Naive thymus-derived CD4-positive, alpha-beta T cell (primary cell): ENCODE data around the gene RGL3. TPM values are rescaled to one million over a fixed set of nuclear protein-coding genes. Genes with fewer than 3 reads are reported as not detected.

Experiments used
- ATAC-seq: fragments of 150-1000 bp; cut with Tn5 transposase; 2 replicates; pipeline ENCODE4 v1.10.0; 2021; ENCODE audit warnings: mild to moderate bottlenecking, moderate library complexity
- CTCF ChIA-PET: fragments of 350-600 bp; sonication (Branson Sonifier 250); formaldehyde crosslinking; loops from one replicate; lab custom pipeline; 2021; ENCODE audit warnings: antibody characterized with exemption; lab: Charles Lee
- POLR2A ChIA-PET: fragments of 350-600 bp; sonication (Branson Sonifier 250); formaldehyde crosslinking; loops from one replicate; lab custom pipeline; 2021; ENCODE audit warnings: antibody characterized with exemption, inconsistent platforms; lab: Charles Lee
- DNase-seq, 9 donors: peaks; one replicate each; pipeline versions ENCODE4 v3.0.0 to v3.0.0-alpha.2; 2020 to 2022; ENCODE audit warnings: mixed read lengths in 1 of 9
- H3K27ac ChIP-seq: one replicate; pipeline ENCODE4 v1.7.0; 2013; ENCODE audit warnings: mild to moderate bottlenecking, low read depth, low read length, moderate library complexity
- H3K27me3 ChIP-seq, 2 donors: one replicate each; pipeline ENCODE4 v1.7.0; 2013; ENCODE audit warnings: low read length in 2 of 2, mild to moderate bottlenecking in 2 of 2, moderate library complexity in 2 of 2; ENCODE audit not compliant: control insufficient read depth in 2 of 2, insufficient read depth in 2 of 2
- H3K36me3 ChIP-seq, 3 experiments: 1 replicate in 2 of 3; 2 replicates in 1 of 3; pipeline ENCODE4 v1.7.0; 2013; ENCODE audit warnings: low read length in 3 of 3, mild to moderate bottlenecking in 3 of 3, moderate library complexity in 1 of 3; ENCODE audit not compliant: insufficient read depth in 3 of 3, control insufficient read depth in 2 of 3
- H3K4me1 ChIP-seq, 2 donors: one replicate each; pipeline ENCODE4 v1.7.0; 2013; ENCODE audit warnings: low read length in 2 of 2, mild to moderate bottlenecking in 2 of 2, moderate library complexity in 1 of 2; ENCODE audit not compliant: control insufficient read depth in 2 of 2, insufficient read depth in 2 of 2
- H3K4me3 ChIP-seq: 2 replicates; pipeline ENCODE4 v1.7.0; 2013; ENCODE audit warnings: mild to moderate bottlenecking, low read length
- H3K9me3 ChIP-seq, 3 experiments: 1 replicate in 2 of 3; 2 replicates in 1 of 3; pipeline ENCODE4 v1.7.0; 2013; ENCODE audit warnings: low read length in 3 of 3; ENCODE audit not compliant: control insufficient read depth in 2 of 3
- H3K27ac Mint-ChIP-seq, 9 donors: one replicate each; pipeline ENCODE4 v1.8.0; 2020 to 2022; ENCODE audit warnings: mixed read lengths in 9 of 9, mild to moderate bottlenecking in 8 of 9, moderate library complexity in 5 of 9, inconsistent platforms in 2 of 9
- H3K27me3 Mint-ChIP-seq, 5 donors: one replicate each; pipeline ENCODE4 v1.8.0; 2021 to 2022; ENCODE audit warnings: mixed read lengths in 5 of 5, mild to moderate bottlenecking in 1 of 5
- H3K36me3 Mint-ChIP-seq, 5 donors: one replicate each; pipeline ENCODE4 v1.8.0; 2020 to 2022; ENCODE audit warnings: mixed read lengths in 5 of 5, mild to moderate bottlenecking in 3 of 5, inconsistent platforms in 1 of 5
- H3K4me1 Mint-ChIP-seq, 7 donors: one replicate each; pipeline ENCODE4 v1.8.0; 2020 to 2022; ENCODE audit warnings: mixed read lengths in 7 of 7, mild to moderate bottlenecking in 3 of 7, inconsistent platforms in 1 of 7
- H3K4me3 Mint-ChIP-seq, 10 donors: one replicate each; pipeline ENCODE4 v1.8.0; 2020 to 2022; ENCODE audit warnings: mild to moderate bottlenecking in 10 of 10, mixed read lengths in 10 of 10, moderate library complexity in 6 of 10, inconsistent platforms in 2 of 10
- H3K9me3 Mint-ChIP-seq, 11 donors: one replicate each; pipeline ENCODE4 v1.8.0; 2020 to 2022; ENCODE audit warnings: mixed read lengths in 11 of 11, mild to moderate bottlenecking in 4 of 11, inconsistent platforms in 1 of 11, moderate library complexity in 1 of 11
- intact Hi-C, 2 donors: fragments of 100-400 bp; cut with micrococcal nuclease; formaldehyde crosslinking; loops; one replicate each; pipeline ENCODE4 v1.15.1; 2023
- polyA plus RNA-seq, 2 donors: library from polyadenylated mRNA; unstranded; fragments of 300-500 nt; fragmentation: Illumina TruSeq; gene quantifications; one replicate each; pipeline ENCODE4 v1.2.3, GENCODE V29; 2021
- total RNA-seq, 6 experiments: library from RNA in 5 of 6; stranded (reverse) in 5 of 6; gene quantifications; 1 replicate in 5 of 6; 2 replicates in 1 of 6; pipeline ENCODE4 v1.2.3 and lab custom pipeline; 2021 to 2026

The RGL3 gene
- total and polyA plus RNA-seq, 7 experiments from 2014 or later, result not detected

- CTCF ChIA-PET, result no interaction called here
- H3K36me3 ChIP-seq, result peaks cover 0 to 8% (median 0%) of the 10 kb centered on the region in 3 experiments
- H3K27ac ChIP-seq, result no peak overlapping the region
- H3K9me3 ChIP-seq, result no peaks in the 10 kb centered on the region
- Mint-ChIP-seq H3K4me3 (peak overlapping the region in 1 of 10 donors; percentile 38), H3K36me3 (no peaks in the 10 kb centered on the region), H3K27ac (no peak overlapping the region), H3K27me3 (no peaks in the 10 kb centered on the region), H3K9me3 (peaks cover 0 to 2% (median 0%) of the 10 kb centered on the region in 11 donors), H3K4me1 (peaks cover 0 to 3% (median 0%) of the 10 kb centered on the region in 7 donors)
- DNase-seq, result peak in 3 of 9 donors; percentile 9 to 15 (median 12)
- POLR2A ChIA-PET, result no interaction called here
- intact Hi-C loops, result loop anchor here in 1 of 2 donors (5.0 kb wide), 1 partner anchor 134 kb away; no protein-coding TSS in a partner anchor
- H3K4me3 ChIP-seq, result no peak overlapping the region
- H3K27me3 ChIP-seq, result no peaks in the 10 kb centered on the region
- ATAC-seq, result peak; percentile 58
- H3K4me1 ChIP-seq, result no peaks in the 10 kb centered on the region
Measured at GRCh38 chr19:11453468-11454341, 34.6 kb upstream of the RGL3 start.

DNA sequence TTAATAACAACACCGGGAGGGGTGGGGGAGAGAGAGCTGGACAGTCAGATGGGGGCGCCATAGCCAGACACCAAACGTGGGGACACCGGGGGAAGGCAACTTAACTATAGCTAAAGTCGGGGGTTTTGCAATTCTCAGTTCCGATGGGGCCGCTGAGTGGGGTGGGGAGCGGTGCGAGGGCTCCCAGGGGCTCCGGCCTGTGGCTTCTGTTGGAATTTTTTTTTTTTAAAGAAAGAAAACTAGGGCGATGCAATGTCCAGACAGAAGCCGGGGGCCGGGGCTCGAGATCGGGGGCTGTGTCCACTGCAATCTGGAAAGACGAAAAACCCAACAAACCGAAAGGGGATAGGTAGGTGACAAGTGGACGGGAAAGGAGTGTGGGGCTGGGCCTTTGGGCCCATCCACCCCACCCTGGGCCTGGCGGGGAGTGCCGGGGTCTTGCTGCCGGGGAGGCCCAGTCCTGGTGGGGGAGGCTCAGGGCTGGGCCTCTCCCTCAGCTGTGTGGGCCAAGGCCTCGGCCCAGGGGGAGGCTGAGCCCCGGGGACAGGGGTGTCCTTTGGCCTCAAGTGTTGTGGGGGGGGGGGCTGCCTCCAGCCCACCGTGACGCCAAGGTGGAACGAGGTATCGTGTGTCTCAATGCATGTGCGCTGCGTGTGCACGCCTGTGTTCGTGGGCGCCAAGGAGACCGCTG lies 33.7 kb upstream of the RGL3 start:
- Mint-ChIP-seq H3K36me3 (no peaks in the 10 kb centered on the region), H3K4me1 (peaks cover 0 to 3% (median 0%) of the 10 kb centered on the region in 7 donors), H3K4me3 (no peak overlapping the region), H3K27ac (no peak overlapping the region), H3K9me3 (peaks cover 0 to 2% (median 0%) of the 10 kb centered on the region in 11 donors), H3K27me3 (no peaks in the 10 kb centered on the region)
- DNase-seq (no peak), ATAC-seq (no peak)
- H3K4me3 ChIP-seq, result no peak overlapping the region
- H3K27ac ChIP-seq, result no peak overlapping the region
- intact Hi-C loops, result loop anchor here in 1 of 2 donors (5.0 kb wide), 1 partner anchor 135 kb away; no protein-coding TSS in a partner anchor
- H3K9me3 ChIP-seq, result no peaks in the 10 kb centered on the region
- ChIA-PET CTCF (interaction anchor here (0.9 kb wide), 1 partner anchor 71 kb away, joined by 4 read pairs; no protein-coding TSS in a partner anchor), POLR2A (no interaction called here)
- H3K36me3 ChIP-seq, result peaks cover 0 to 17% (median 0%) of the 10 kb centered on the region in 3 experiments
- H3K4me1 ChIP-seq, result no peaks in the 10 kb centered on the region
- H3K27me3 ChIP-seq, result no peaks in the 10 kb centered on the region

DNA sequence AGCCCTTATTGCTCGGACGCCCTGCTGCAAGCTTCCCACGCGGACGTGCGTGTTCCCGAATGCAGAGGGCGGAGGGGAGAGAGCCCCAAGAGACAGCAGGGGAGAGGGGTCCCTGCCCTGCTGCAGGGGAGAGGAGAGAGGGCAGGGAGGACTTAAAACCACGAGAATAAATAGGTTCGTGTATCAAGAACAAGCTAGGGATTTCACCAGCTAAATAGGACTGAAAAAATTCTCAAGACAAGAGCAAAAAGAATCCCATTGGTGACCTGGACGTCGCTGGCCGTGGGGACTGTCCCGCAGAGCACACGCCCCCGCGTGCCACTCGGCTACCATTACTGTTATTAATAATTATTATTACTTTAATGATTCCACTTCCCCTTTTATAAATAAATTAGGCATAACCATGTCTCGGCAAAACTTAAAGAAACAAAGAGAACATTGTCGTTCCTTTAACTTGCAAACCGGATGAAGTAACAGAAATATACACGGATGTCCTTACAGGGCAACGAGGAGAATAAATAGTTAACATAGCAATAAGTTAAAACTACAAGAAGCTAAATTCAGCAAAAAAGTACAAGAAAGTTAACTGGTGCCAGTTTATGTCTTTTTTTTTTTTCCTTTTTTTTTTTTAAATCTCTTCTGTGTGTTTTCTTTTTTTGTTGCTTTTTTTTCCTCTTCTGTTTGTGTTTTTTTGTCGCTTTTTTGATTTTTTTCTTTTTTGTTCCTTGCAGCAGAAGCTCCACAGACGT lies 32.9 kb upstream of the RGL3 start:
- ChIA-PET CTCF (interaction anchor here (0.6 to 0.9 kb wide), 2 partner anchors 71 to 169 kb away, joined by 4 read pairs; no protein-coding TSS in a partner anchor), POLR2A (no interaction called here)
- DNase-seq, result no peak
- Mint-ChIP-seq H3K27me3 (no peaks in the 10 kb centered on the region), H3K4me3 (no peak overlapping the region), H3K4me1 (peaks cover 0 to 3% (median 0%) of the 10 kb centered on the region in 7 donors), H3K9me3 (peaks cover 0 to 2% (median 0%) of the 10 kb centered on the region in 11 donors), H3K36me3 (no peaks in the 10 kb centered on the region), H3K27ac (peak overlapping the region in 1 of 9 donors; percentile 41)
- intact Hi-C loops, result loop anchor here in 1 of 2 donors (5.0 kb wide), 1 partner anchor 135 kb away; no protein-coding TSS in a partner anchor
- Histone ChIP-seq H3K4me1 (no peaks in the 10 kb centered on the region), H3K27ac (no peak overlapping the region), H3K9me3 (no peaks in the 10 kb centered on the region), H3K36me3 (peaks cover 0 to 25% (median 0%) of the 10 kb centered on the region in 3 experiments), H3K27me3 (no peaks in the 10 kb centered on the region), H3K4me3 (no peak overlapping the region)
- ATAC-seq, result no peak

- Histone ChIP-seq H3K4me3 (no peak overlapping the region), H3K9me3 (no peaks in the 10 kb centered on the region), H3K36me3 (peaks cover 0 to 31% (median 0%) of the 10 kb centered on the region in 3 experiments), H3K27ac (no peak overlapping the region), H3K27me3 (no peaks in the 10 kb centered on the region), H3K4me1 (no peaks in the 10 kb centered on the region)
- ChIA-PET POLR2A (no interaction called here), CTCF (interaction anchor here (0.6 kb wide), 1 partner anchor 68 kb away, joined by 4 read pairs; no protein-coding TSS in a partner anchor)
- Mint-ChIP-seq H3K4me3 (no peak overlapping the region), H3K4me1 (peaks cover 0 to 3% (median 0%) of the 10 kb centered on the region in 7 donors), H3K27ac (no peak overlapping the region), H3K36me3 (peaks cover 0 to 2% (median 0%) of the 10 kb centered on the region in 5 donors), H3K27me3 (no peaks in the 10 kb centered on the region), H3K9me3 (peaks cover 0 to 2% (median 0%) of the 10 kb centered on the region in 11 donors)
- ATAC-seq, result no peak
- no peak for DNase-seq
- intact Hi-C loops, result loop anchor here in 1 of 2 donors (5.0 kb wide), 1 partner anchor 136 kb away; no protein-coding TSS in a partner anchor
Measured at GRCh38 chr19:11451327-11451870, 32.3 kb upstream of the RGL3 start.

DNA sequence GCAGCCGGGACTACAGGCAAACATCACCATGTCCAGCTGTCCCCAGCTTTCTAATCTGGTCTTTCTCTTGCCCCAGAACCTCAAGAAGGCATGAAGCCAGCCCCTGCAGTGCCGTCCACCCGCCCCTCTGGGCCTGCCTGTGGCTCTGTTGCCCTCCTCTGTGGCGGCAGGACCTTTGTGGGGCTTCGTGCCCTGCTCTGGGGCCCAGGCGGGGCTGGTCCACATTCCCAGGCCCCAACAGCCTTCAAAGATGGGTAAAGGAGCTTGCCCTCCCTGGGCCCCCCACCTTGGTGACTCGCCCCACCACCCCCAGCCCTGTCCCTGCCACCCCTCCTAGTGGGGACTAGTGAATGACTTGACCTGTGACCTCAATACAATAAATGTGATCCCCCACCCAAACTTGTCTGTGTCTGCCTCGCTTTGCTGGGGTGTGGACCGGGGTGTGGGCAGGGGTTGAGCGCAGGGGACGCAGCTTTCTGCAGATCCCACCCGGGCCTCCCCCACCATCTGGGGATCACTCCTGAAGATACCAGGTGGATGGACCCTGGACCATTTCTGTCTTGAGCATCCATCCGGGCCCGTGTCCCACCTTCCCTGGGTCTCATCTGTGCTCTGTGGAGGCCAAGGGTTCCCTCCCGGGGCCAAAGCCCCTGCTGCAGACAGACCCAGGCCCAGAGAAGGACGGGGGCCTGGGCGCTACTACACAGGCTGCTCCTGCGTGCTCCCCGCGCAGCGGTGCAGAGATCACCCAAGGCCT lies 31.6 kb upstream of the RGL3 start:
- Histone ChIP-seq H3K27me3 (no peaks in the 10 kb centered on the region), H3K36me3 (peaks cover 0 to 38% (median 0%) of the 10 kb centered on the region in 3 experiments), H3K9me3 (no peaks in the 10 kb centered on the region), H3K4me1 (no peaks in the 10 kb centered on the region), H3K4me3 (no peak overlapping the region), H3K27ac (no peak overlapping the region)
- Mint-ChIP-seq H3K9me3 (peaks cover 0 to 2% (median 0%) of the 10 kb centered on the region in 11 donors), H3K36me3 (peaks cover 0 to 2% (median 0%) of the 10 kb centered on the region in 5 donors), H3K27me3 (no peaks in the 10 kb centered on the region), H3K27ac (no peak overlapping the region), H3K4me1 (peaks cover 0 to 3% (median 0%) of the 10 kb centered on the region in 7 donors), H3K4me3 (no peak overlapping the region)
- CTCF ChIA-PET, result interaction anchor here (0.6 kb wide), 2 partner anchors 68 to 155 kb away, joined by 4 to 5 read pairs; partner anchors contain the start of gene TSPAN16
- POLR2A ChIA-PET, result no interaction called here
- no peak for DNase-seq
- intact Hi-C loops, result loop anchor here in 1 of 2 donors (5.0 kb wide), 1 partner anchor 137 kb away; no protein-coding TSS in a partner anchor
- no peak for ATAC-seq
